ENCODE data around the gene DUSP19. TPM values are rescaled to one million over a fixed set of nuclear protein-coding genes. Genes with fewer than 3 reads are reported as not detected.

The DUSP19 gene
- total and polyA plus RNA-seq, 2 of the 13 experiments (the other 11 are each of a cell fraction or from before 2014, with no cell fraction given): 1.3 to 1.9 TPM

DNA sequence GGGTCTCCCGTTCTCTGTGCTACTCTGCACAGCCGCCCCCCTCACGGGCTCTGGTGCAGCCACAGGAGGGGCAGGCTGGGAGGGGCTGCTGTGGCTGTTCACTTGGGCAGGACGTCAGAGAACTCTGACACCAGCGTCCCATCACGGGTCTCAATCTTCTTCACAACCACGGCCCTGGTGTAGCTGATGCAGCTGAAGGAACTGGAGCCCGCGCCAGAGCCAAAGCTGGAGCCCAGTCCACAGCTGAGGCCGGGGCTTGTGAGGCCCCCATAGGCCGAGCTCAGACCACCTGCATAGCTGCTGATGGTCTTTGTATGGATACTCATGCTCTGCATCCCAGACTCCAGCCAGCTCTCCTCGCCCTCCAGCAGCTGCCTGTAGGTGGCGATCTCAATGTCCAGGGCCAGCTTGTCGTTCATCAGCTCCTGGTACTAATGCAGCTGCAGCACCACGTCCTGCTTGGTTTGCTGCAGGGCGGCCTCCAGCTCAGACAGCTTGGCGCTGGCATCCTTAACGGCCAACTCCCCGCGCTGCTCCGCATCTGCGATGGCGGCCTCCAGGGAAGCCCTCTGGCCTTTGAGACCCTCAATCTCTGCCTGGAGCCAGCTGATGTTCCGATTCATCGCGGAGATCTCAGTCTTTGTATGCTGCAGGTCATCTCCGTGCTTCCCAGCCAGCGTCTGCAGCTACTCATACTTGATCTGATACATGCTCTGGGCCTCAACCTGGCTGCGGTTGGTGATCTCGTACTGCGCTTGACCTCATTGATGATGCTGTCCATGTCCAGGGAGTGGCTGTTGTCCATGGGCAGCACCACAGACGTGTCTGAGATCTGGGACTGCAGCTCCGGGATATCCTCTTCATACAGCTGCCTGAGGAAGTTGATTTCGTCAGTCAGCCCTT lies 7.4 kb upstream of the DUSP19 start (continued):
- no peak for TF ChIP-seq ZNF639 (CRISPR knock-in tag; conservative IDR thresholded peaks at IDR 0.05)
- no peak for TF ChIP-seq ZNF253 (CRISPR knock-in tag; IDR thresholded peaks at IDR 0.05; ENCODE audit: borderline replicate concordance)
- TF ChIP-seq ZNF567 (CRISPR knock-in tag; IDR thresholded peaks at IDR 0.05; ENCODE audit: borderline replicate concordance): no peak
- no peak for TF ChIP-seq SYNCRIP (IDR thresholded peaks at IDR 0.05; ENCODE audit: insufficient read depth, low read depth, low read length)
- no peak for TF ChIP-seq TBL1XR1 (IDR thresholded peaks at IDR 0.05; ENCODE audit: borderline replicate concordance, low read length, partially characterized antibody)
- TF ChIP-seq ZNF143 (CRISPR knock-in tag; IDR thresholded peaks at IDR 0.05): no peak
- no peak for TF ChIP-seq ZFP1 (CRISPR knock-in tag; IDR thresholded peaks at IDR 0.05)
- TF ChIP-seq ZBTB20 (CRISPR knock-in tag; IDR thresholded peaks at IDR 0.05; ENCODE audit: borderline replicate concordance, low read depth): no peak
- no peak for TF ChIP-seq ZNF17 (CRISPR knock-in tag; IDR thresholded peaks at IDR 0.05)
- no peak for TF ChIP-seq TCF7 (IDR thresholded peaks at IDR 0.05; ENCODE audit: low read depth)
- TF ChIP-seq GFI1 (CRISPR knock-in tag; IDR thresholded peaks at IDR 0.05; ENCODE audit: borderline replicate concordance): no peak
- no peak for TF ChIP-seq CBX2 (IDR thresholded peaks at IDR 0.05; ENCODE audit: low read depth, low read length)
- no peak for TF ChIP-seq CBX2 (CRISPR knock-in tag; IDR thresholded peaks at IDR 0.05; ENCODE audit: low read depth)
- TF ChIP-seq SNRNP70 (IDR thresholded peaks at IDR 0.05; ENCODE audit: low read depth, low read length): no peak
- TF ChIP-seq RBFOX2 (IDR thresholded peaks at IDR 0.05; ENCODE audit: low read depth, low read length): no peak
- TF ChIP-seq ZNF704 (CRISPR knock-in tag; IDR thresholded peaks at IDR 0.05; ENCODE audit: borderline replicate concordance): no peak
- no peak for TF ChIP-seq FLYWCH1 (CRISPR knock-in tag; IDR thresholded peaks at IDR 0.05)
- TF ChIP-seq ZNF331 (CRISPR knock-in tag; IDR thresholded peaks at IDR 0.05): 0 out of 2 replicates have a peak, but pooled peaks have one; percentile 66
- no peak for TF ChIP-seq GMEB2 (CRISPR knock-in tag; IDR thresholded peaks at IDR 0.05; ENCODE audit: low read depth)
- TF ChIP-seq, protein P1, sequence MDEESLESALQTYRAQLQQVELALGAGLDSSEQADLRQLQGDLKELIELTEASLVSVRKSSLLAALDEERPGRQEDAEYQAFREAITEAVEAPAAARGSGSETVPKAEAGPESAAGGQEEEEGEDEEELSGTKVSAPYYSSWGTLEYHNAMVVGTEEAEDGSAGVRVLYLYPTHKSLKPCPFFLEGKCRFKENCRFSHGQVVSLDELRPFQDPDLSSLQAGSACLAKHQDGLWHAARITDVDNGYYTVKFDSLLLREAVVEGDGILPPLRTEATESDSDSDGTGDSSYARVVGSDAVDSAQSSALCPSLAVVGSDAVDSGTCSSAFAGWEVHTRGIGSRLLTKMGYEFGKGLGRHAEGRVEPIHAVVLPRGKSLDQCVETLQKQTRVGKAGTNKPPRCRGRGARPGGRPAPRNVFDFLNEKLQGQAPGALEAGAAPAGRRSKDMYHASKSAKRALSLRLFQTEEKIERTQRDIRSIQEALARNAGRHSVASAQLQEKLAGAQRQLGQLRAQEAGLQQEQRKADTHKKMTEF (CRISPR knock-in tag; IDR thresholded peaks at IDR 0.05): no peak
- TF ChIP-seq ZNF709 (CRISPR knock-in tag; IDR thresholded peaks at IDR 0.05): no peak
- TF ChIP-seq ZNF230 (CRISPR knock-in tag; IDR thresholded peaks at IDR 0.05): no peak
- TF ChIP-seq ZBTB14 (CRISPR knock-in tag; IDR thresholded peaks at IDR 0.05): no peak
- no peak for TF ChIP-seq SKI (IDR thresholded peaks at IDR 0.05; ENCODE audit: partially characterized antibody)
